Measurements from ENCODE around the gene RTCA.
"Not testable (repeated sequence)": the region's sequence is repeated elsewhere in the genome, so short reads cannot be mapped to it uniquely, and the experiment has no call there.

Gene RTCA

GRCh38 chr1:100265931-100266740 lies at the start of gene RTCA:
TSS of gene RTCA (plus strand) at chr1:100266216. CDS start at chr1:100266376, 160 bp downstream.
- peak; percentile 95 for DNase-seq (ENCODE audit: low read depth)

DNA sequence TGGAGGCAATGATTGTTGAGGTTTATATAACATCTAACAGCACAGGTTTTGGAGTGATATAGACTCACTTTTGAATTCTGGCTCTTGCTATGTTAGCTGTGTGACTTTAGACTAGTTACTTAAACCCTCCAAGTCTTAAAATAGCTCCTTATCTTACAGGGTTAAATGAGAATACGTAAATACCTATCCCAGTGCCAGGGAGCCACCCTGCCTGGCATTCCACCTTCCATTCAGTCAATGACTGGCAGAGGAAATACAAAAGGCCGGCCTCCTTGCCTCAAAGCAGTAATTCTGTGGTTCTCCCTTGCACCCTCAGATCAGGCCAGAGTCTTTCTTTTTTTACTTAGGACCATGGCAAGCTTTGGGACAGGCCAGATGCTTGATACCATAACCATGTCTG lies 48.2 kb upstream of the RTCA start:
- DNase-seq (ENCODE audit: low read depth), result no peak

DNA sequence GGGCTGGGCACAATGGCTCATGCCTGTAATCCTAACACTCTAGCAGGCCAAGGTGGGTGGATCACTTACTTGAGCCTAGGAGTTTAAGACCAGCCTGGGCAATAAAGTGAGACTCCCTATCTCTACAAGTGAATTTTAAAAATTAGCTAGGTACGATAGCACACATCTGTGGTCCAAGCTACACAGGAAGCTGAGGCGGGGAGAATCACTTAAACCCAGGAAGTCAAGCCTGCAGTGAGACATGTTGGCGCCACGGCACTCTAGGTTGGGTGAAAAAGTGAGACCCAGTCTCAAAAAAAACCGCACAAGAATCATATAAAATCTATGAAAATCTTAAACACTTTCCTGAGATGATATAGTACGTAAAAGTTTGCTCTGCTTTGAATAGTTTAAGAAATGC lies 46.6 kb upstream of the RTCA start:
- DNase-seq (ENCODE audit: low read depth), result no peak

DNA sequence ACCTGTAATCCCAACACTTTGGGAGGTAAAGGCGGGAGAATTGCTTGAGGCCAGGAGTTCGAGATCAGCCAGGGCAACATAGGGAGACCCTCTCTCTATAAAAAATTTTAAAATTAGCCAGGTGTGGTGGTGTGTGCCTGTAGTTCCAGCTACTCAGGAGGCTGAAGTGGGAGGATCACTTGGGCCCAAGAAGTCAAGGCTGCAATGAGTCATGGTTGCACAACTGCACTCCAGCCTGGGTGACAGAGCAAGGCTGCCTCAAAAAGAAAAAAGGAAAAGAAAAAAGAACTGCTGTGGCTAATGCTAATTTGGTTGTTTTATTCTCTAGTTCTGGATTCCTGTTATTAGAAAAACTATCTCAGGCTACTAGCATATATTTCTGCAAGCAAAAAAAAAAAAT lies 46.1 kb upstream of the RTCA start:
- DNase-seq (ENCODE audit: low read depth), result no peak

GRCh38 chr1:100222428-100222827 lies 43.6 kb upstream of the RTCA start:
- DNase-seq (ENCODE audit: low read depth), result no peak

DNA sequence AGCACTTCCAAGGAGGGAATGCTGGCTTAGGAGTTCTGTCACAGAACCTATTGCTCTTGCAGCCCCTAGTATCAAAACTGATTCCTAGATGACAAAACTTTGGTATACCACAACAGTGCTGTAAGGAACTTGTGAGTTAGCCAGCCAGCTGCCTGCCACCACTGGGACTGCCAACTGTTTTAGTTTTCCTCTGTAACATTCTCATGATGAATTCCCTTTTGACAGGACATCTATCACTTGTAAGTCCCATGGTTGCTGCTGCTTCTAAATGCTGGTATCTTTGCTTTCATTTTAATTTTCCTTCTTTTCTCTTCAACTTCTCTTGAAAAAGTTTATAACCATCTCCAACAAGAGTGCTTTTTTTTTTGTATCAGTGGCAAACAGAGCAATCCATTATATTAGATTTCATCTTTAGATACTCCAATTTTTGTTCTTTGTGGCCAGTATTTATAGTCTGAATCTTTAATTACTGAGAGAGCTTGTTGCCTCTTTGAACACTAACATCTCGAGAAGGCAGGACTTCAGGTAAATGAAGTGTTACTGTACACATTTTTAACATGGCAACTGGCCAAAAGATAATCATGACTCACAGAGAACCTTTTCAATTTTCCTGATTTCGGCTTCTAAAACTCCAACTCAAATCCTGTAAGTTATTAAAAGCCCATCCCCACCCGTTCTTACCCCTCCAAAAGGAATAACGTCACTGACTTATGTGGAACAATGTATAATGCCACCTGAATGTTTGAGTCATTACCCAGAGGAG lies 36.2 kb upstream of the RTCA start:
- no peak for DNase-seq (ENCODE audit: low read depth)

DNA sequence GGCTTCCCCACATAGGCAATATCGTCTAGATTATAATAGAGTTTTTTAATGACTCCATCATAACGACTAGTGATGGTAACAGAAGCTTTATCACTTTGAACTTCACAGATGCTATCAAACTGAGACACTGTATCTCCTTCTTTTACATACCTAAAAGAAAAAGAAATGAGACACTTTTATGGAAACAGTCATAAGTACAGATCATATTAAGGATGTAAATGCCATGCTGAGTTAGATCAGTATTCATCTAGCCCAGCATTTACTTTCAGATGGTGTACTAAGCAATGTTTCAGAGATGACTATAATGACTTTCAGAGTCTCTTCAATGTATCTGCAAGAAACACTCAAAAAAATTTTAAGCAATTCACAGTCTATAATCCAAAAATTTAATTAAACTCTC lies 35.3 kb upstream of the RTCA start:
- no peak for DNase-seq (ENCODE audit: low read depth)

DNA sequence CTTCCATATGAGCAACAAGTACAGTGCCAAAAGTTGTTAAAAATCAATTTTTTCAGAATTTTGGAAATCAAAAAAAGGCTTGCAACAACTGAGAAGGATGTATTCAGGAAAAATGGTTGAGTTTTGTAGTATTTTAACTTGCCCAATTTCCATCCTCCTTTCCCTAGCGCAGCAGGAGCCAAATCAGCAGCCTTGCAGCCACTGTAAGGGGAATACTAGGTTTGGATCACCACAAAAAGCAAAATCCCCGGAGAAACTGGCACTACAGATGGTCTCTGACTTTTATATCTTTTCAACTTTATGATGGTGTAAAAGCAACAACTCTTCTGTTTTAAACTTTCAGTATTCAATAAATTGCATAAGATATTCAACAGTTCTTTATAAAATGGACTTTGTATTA lies 34.3 kb upstream of the RTCA start:
- DNase-seq (ENCODE audit: low read depth), result no peak

- DNase-seq (ENCODE audit: low read depth), result no peak
Observed at GRCh38 chr1:100232156-100232555, 33.9 kb upstream of the RTCA start.

- not testable (repeated sequence) for DNase-seq (ENCODE audit: low read depth)
Observed at GRCh38 chr1:100233566-100233965, 32.5 kb upstream of the RTCA start.

- no peak for DNase-seq (ENCODE audit: low read depth)
Observed at GRCh38 chr1:100234432-100234831, 31.6 kb upstream of the RTCA start.

DNA sequence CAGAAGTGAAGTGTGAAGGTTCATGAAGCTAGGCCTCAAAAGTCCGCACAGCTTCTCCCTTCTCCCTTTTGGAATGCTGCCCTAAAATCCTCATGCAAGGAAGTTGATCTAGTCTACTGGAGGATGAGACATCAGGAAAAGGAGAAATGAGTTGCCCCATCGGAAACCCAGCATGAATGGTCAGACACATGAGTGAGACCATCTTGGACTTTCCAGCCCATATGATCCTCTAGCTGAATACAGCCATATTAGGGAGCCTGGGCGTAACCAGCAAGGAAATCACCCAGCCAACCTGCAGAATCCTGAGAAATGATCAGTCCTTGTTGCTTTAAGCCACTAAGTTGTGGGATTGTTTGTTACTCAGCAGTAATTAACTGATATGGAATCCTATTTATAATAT lies 28.9 kb upstream of the RTCA start:
- DNase-seq (ENCODE audit: low read depth), result no peak

- DNase-seq (ENCODE audit: low read depth), result no peak
Observed at GRCh38 chr1:100239961-100240360, 26.1 kb upstream of the RTCA start.

DNA sequence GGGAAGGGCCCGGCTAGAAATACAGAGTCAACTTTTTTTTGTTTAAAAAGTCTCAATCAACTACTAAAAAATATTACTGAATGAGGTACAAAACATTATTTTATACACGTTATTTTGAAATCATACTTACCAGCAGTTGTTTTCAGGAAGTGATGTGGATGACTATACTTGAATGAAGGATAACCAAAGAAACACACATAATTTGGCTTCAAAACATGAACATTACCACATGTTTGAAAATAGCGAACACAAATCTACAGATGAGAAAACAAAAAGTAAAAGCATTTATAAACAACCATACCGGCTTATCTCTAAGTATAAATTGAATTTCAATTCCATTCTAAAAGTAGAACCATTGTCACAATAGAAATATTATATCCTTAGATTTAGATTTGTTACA lies 25.4 kb upstream of the RTCA start:
- no peak for DNase-seq (ENCODE audit: low read depth)

DNA sequence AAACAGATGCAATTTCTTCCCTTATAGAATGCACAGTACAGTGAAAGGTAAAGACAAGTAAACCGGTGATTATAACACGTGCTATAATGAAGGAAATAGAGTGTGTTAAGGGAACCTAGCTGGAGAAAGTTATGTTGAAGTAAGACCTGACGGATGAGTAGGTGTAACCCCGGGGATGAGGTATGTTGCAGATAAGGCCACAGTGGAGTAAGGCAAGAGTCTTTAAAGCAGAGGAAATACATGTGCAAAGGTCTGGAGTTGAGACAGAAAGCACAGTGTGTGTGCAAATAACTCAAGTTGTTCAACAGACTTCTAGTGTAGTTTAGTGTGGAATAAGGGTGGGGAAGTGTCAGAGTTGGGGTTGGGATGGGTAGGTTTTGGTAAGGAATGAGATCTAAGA lies 19.3 kb upstream of the RTCA start:
- no peak for DNase-seq (ENCODE audit: low read depth)

- DNase-seq (ENCODE audit: low read depth), result no peak
Observed at GRCh38 chr1:100249155-100249536, 16.9 kb upstream of the RTCA start.

GRCh38 chr1:100249537-100250257 lies 16.3 kb upstream of the RTCA start, which contains the start of gene DBT:
TSS of gene DBT (minus strand) at chr1:100249834. CDS start at chr1:100249820, 14 bp downstream.
- DNase-seq (ENCODE audit: low read depth), result peak; percentile 86

DNA sequence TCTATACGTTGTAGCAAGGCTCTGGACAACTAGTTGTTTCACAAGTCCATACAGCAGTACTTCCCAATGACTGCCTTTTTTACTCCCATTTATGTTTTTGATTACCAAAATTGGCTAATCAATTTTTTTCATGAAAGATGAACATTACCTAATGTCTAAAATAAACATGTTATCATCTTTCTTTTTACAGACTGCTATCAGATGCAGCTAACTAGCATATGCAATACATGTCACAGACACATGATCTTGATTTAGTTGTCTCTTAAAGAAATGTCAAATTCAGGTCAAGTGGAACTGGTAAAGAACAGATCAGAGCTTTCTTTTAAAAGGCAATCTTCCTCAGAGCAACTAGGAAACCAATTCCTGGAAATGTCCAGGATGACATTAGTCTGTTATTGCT lies 15.8 kb upstream of the RTCA start:
- DNase-seq (ENCODE audit: low read depth), result no peak

DNA sequence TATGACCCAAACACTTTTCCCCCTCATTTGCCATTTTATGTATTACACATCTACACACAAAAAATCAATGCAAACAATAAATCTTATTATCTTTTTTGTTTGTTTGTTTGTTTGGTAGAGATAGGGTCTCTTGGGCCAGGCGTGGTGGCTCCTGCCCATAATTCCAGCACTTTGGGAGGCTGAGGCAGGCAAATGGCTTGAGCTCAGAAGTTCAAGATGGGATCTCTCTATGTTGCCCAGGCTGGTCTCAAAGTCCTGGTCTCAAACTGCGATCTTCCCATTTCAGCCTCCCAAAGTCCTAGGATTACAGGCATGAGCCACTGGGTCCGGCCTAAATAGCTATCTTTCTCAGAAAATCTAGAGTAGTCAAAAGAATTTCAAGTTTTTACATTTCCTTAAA lies 15.2 kb upstream of the RTCA start:
- DNase-seq (ENCODE audit: low read depth), result no peak

- DNase-seq (ENCODE audit: low read depth), result no peak
Observed at GRCh38 chr1:100252901-100253300, 13.1 kb upstream of the RTCA start.

GRCh38 chr1:100253552-100253951 lies 12.5 kb upstream of the RTCA start:
- DNase-seq (ENCODE audit: low read depth), result no peak

DNA sequence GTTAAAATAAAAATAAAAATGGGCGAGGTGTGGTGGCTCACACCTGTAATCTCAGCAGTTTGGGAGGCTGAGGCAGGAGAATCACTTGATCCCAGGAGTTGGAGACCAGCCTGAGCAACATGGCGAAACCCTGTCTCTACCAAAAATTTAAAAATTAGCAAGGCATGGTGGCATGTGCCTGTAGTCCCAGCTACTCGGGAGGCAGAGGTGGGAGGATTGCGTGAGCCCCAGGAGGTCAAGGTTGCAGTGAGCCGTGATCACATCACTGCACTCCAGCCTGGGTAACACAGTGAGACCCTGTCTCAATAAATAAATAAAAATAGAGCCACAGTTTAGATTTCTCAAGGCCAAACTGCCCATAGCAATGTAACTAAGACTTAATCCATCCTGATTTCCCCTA lies 9.7 kb upstream of the RTCA start:
- not testable (repeated sequence) for DNase-seq (ENCODE audit: low read depth)

DNA sequence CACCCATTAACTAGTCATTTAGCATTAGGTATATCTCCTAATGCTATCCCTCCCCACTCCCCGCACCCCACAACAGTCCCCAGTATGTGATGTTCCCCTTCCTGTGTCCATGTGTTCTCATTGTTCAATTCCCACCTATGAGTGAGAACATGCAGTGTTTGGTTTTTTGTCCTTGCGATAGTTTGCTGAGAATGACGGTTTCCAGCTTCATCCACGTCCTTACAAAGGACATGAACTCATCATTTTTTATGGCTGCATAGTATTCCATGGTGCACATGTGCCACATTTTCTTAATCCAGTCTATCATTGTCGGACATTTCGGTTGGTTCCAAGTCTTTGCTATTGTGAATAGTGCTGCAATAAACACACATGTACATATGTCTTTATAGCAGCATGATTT lies 7.6 kb upstream of the RTCA start:
- not testable (repeated sequence) for DNase-seq (ENCODE audit: low read depth)

All from stimulated activated CD8-positive, alpha-beta memory T cell treated with anti-CD3 and anti-CD28 coated beads, Interleukin-4, amount 100 ng/mL, for 24 hours (primary cell).